ENCODE data around the gene HLTF. TPM values are rescaled to one million over a fixed set of nuclear protein-coding genes. Genes with fewer than 3 reads are reported as not detected.

Gene HLTF
- 10 to 100 TPM; 10.9 to 15.3 TPM for total RNA-seq

GRCh38 chr3:149086232-149086988 lies at the start of gene HLTF:
Gene HLTF (minus strand): TSS chr3:149086533. CDS start chr3:149086336, 197 bp downstream.
- Histone ChIP-seq H3K4me1 (peaks cover 19% of the 10 kb centered on the region), H3K9me3 (no peaks in the 10 kb centered on the region), H3K27ac (peak within 1 kb of the TSS; percentile 57 to 80 (median 72)), H3K27me3 (no peaks in the 10 kb centered on the region), H3K36me3 (replicated peaks in 1 of 2; ENCODE audit: insufficient read depth in 1 of 2, low read depth in 2 of 2) (no peaks in the 10 kb centered on the region), H3K4me3 (peak within 1 kb of the TSS; percentile 33 to 42)
- intact Hi-C loops (cut with DNase I) = no loop called here
- DNase-seq (peak; percentile 94 to 97 (median 94)), ATAC-seq (peak; percentile 100)
- 7 to 16% methylated on average over 26 to 51 of the region's 57 CpGs for WGBS, 2 donors
- TF ChIP-seq POLR2A (IDR thresholded peaks at IDR 0.05) = peak; percentile 24 to 83 (median 77)
- no peak for TF ChIP-seq CTCF (IDR thresholded peaks at IDR 0.05)

GRCh38 chr3:149134575-149134974 lies 48.2 kb upstream of the HLTF start:
- 43 to 49% methylated on average over 3 of the region's 3 CpGs for WGBS, 2 donors
- Histone ChIP-seq H3K27me3 (no peaks in the 10 kb centered on the region), H3K9me3 (no peaks in the 10 kb centered on the region), H3K27ac (no peak overlapping the region), H3K4me1 (peaks cover 27% of the 10 kb centered on the region), H3K36me3 (replicated peaks in 1 of 2; ENCODE audit: insufficient read depth in 1 of 2, low read depth in 2 of 2) (no peaks in the 10 kb centered on the region), H3K4me3 (no peak overlapping the region)
- no peak for TF ChIP-seq POLR2A (IDR thresholded peaks at IDR 0.05)
- TF ChIP-seq CTCF (IDR thresholded peaks at IDR 0.05) = no peak
- intact Hi-C loops (cut with DNase I) = no loop called here
- DNase-seq (no peak), ATAC-seq (peak; percentile 39)

- no peaks in the 10 kb centered on the region for H3K27me3 ChIP-seq
- DNase-seq = no peak
- peak overlapping the region in 3 of 4 donors; percentile 16 to 45 (median 23) for H3K27ac ChIP-seq
- TF ChIP-seq CTCF (IDR thresholded peaks at IDR 0.05) (no peak), POLR2A (IDR thresholded peaks at IDR 0.05) (no peak)
- H3K4me1 ChIP-seq = peaks cover 32% of the 10 kb centered on the region
- H3K4me3 ChIP-seq = no peak overlapping the region
- no peaks in the 10 kb centered on the region for H3K9me3 ChIP-seq
- intact Hi-C loops (cut with DNase I) = no loop called here
- WGBS, 2 donors = 20% methylated on average over 4 of the region's 4 CpGs
- no peak for ATAC-seq
- H3K36me3 ChIP-seq (replicated peaks in 1 of 2; ENCODE audit: insufficient read depth in 1 of 2, low read depth in 2 of 2) = no peaks in the 10 kb centered on the region
Measured at GRCh38 chr3:149131589-149131988, 45.3 kb upstream of the HLTF start.

GRCh38 chr3:149129326-149130205 lies 43.2 kb upstream of the HLTF start, which contains the start of gene HPS3:
Gene HPS3 (plus strand): TSS chr3:149129638. CDS start chr3:149129724, 86 bp downstream.
- Histone ChIP-seq H3K27ac (peak within 1 kb of the TSS; percentile 78 to 91 (median 86)), H3K9me3 (no peaks in the 10 kb centered on the region), H3K4me3 (peak within 1 kb of the TSS; percentile 83 to 84), H3K27me3 (no peaks in the 10 kb centered on the region), H3K4me1 (peaks cover 29% of the 10 kb centered on the region), H3K36me3 (replicated peaks in 1 of 2; ENCODE audit: insufficient read depth in 1 of 2, low read depth in 2 of 2) (no peaks in the 10 kb centered on the region)
- WGBS, 2 donors = 0% methylated on average over 43 to 73 of the region's 84 CpGs
- peak; percentile 92 to 95 (median 93) for DNase-seq
- TF ChIP-seq CTCF (IDR thresholded peaks at IDR 0.05) (peak in 2 of 7 experiments; percentile 9 to 39), POLR2A (IDR thresholded peaks at IDR 0.05) (peak; percentile 92 to 94 (median 93))
- intact Hi-C loops (cut with DNase I) = no loop called here
- ATAC-seq = peak; percentile 97

Data from body of pancreas (tissue), 4 donors.